GM18907 (cell line): ENCODE measurements around the gene TTF2.
"Not testable (repeated sequence)": the region's sequence is repeated elsewhere in the genome, so short reads cannot be mapped to it uniquely, and the experiment has no call there.

Source experiments
- ATAC-seq: cut with Tn5 transposase; IDR thresholded peaks from one replicate; pipeline ENCODE4 v1.9.1; 2021; ENCODE audit warnings: mild to moderate bottlenecking, moderate library complexity; ENCODE audit not compliant: unreplicated experiment

The TTF2 gene

DNA sequence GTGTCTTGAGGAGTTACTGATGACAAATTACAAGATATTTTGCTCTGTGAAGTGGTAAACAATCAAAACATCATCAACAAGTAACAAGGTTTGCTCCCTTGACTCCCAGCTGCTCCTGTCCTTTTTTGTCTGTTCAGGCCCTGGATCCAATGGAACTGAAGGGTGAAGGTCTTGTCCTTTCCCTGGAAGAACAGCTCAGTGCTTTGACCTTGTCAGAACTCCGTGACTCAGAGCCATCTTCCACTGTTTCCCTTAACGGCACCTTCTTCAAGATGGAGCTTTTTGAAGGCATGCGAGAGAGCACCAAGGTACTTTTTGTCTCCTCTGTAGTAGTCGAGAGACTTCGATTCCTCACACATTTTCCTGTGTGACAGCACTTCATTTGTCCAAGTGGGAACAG is 32.5 kb downstream of the TTF2 start:
- no peak for ATAC-seq

DNA sequence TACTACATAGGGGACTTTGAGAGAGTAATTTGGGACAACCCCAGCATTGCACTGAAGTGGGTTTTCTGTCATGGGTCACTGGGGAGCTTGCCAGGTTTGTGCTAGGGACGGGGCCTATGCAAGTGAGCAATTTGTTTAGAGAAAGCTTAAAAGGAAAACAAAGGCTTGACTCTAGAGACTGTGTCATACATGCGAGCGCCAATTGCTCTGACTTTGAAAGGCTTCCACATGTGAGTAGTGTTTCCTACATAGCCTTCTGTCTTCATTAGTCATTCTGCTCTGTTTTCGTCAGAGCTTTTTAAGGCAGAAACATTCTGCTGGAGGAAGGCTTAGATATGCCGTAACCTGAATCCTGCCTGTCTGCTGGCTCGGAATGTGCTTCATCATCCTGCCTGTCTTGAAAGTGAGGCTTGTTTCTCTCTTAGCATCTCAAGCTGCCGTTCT is 33.0 kb downstream of the TTF2 start:
- no peak for ATAC-seq

DNA sequence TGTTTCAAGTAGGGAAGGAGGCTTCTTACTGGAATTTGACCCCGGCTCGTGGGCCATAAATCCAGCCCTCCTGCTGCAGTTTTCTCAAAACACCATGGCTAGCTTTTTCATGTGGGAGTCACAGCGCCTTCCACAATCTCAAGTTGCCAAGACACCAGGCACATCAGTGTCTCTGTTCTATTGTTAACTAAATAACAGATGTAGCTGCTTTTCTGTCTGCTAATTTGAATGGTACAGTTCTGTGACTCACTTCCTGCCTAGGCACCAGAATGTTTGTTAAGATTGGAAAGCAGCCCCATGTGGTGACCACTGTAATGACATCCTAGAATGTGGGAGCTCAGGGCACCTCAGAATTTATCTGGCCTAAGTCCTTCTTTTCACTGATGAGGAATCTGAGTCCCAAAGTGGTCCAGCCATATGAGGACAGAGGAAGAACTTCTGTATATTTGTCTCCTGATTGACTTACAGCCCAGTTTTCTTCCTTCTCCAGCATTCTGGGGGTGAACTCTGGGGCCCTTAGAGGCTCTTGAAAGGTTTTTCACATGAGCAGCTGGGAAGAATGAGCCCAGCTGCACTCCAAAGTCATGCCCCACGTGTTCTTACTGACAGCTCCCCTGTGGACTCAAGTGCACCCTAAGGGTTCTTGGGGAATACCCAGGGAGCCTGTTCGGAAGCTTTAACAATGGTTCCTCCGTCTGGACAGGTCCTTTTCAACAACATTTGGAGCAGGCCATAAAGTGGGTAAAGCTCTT is 33.9 kb downstream of the TTF2 start:
- ATAC-seq, result peak; percentile 82

DNA sequence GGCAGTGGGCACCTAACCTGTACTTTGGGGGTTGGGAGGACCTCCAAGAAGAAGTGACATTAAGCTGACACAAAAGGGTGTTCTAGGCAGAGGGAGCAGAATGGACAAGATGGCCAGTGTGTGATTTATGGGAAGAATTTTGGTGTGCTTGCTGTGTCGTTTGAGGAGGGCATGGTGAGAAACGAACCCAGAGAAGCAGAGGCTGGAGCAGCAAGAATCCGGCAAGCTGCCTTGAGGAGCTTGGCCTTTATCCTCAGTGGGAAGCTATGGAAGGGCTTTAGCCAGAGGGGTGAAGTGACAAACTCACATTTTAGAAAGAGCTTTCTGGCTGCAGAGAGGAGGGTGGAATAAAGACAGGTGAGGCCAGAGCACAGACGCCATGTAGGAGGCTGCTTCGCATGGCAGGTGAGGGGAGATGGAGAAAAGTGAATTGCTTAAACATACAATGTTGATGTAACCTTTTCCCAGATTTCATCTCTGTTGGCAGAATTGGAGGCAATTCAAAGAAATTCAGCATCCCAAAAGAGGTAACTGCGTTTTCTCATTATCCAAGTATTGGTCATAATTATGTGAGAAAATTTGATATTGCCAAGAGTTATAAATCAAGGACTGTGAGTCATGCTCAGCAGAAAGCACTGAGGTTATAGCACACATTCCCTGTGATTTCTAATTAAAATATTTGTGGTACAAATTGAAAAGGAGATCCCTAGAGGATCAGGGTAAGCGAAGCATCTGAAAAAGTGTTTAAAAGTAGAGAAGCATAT is 34.9 kb downstream of the TTF2 start:
- no peak for ATAC-seq

DNA sequence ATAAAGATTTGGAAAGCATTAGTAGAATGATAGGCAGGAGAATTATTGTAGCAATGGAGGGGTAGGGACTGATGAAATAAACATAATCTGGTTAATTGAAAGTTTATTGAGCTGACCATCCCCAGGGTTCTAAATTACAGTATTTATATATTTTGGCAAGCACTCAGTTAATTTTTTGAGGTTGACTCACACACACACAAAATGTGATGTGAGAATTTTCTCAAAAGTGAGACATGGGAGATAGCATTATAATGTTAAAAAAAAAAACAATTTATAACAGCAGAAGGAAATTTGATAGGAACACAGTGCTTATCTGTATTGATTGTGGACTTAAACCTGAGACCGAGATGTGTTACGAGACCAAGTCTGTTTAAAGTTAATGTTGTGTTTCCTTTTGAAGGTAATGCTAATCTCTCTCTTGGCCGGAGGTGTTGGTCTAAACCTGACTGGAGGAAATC is 36.9 kb downstream of the TTF2 start:
- ATAC-seq, result no peak

DNA sequence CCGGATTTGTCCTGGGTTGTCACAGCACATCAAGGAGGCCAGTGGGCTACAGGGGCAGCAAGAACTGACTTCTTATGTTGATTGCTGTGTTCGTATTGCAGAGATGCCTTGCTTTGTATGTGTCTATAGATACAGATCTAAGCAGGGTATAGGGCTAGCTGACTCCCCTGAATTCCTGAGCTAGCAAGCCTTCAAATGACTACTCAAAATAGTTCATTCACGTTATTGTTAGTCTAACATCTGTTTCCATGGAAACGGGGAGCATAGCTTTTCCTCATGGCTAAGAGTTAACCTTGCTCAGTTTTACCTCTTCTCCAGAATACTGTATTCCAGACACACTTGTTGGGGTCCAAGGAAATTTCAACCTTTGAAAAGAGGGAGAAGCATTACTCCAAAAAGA is 37.3 kb downstream of the TTF2 start:
- ATAC-seq, result no peak

DNA sequence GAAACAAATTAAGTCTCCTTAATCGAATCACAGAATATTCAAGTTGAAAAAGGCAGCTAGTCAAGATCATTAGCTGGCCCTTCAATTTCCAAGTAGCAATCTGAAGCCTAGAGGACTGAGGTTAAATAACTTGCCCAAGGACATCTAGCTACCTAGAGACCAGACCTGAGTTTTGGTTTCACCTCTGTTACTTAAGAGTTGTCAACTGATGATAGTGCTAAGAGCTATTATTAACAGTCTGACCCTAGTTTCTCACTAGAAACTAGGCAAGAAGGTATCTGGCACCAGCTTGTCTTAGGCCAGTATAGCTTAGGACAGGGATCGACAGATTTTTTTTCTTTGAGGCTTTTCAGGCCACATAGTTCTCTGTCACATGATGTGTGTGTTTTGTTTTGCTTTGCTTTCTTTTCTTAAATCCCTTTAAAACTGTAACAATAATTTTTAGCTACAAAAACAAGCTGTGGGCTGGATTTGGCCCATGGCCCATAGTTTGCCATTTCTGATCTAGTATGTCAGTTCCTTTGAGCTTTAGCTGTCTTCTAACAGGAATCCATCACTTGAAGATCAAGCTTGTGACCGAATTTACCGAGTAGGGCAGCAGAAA is 38.3 kb downstream of the TTF2 start:
- ATAC-seq, result no peak

DNA sequence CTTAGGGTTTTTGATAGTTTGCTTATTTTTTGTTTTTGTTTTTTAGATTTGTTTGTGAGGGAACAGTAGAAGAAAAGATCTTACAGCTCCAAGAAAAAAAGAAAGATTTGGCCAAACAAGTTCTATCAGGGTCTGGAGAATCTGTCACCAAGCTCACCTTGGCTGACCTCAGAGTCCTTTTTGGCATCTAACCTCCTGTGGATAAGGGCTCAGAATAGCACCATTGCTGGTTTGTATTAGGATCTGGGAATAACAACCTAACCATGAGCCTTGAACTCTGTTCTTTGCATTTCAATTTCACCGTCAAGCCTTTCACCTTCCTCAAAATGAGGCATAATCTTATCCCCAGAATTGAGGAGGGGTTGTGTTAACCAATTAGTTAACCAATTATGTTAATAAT is 41.2 kb downstream of the TTF2 start:
- no peak for ATAC-seq

DNA sequence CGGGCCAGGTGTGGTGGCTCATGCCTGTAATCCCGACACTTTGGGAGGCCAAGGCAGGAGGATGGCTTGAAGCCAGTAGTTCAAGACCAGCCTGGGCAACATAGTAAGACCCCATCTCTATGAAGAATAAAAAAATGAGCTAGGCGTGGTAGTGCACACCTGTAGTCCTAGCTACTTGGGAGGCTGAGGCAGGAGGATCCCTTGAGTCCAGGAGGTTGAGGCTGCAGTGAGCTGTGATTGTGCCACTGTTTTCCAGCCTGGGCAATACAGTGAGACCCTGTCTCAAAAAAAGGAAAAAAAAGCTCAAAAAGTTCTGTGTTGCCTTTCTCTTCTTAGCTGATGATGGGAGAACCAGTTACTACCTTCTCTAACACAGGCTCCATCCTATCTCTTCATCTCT is 41.7 kb downstream of the TTF2 start:
- ATAC-seq, result not testable (repeated sequence)

DNA sequence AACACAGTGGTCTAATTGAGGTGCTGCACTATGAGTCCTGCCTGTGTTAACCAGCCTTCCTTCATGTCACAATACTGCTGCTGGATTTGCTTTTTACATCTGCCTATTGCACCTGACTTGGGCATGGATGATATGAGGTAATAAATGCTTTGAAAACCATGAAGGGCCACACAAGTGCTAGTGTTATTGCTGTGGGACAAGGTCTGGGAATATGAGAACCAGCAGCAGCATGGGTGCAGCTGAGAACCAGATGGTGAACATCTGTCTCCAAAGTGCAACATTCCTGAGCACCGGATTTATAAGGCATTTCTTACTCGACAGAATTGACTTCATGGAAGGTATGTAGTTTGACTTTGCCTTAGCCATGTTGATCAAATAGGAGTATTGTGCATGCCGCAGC is 44.9 kb downstream of the TTF2 start:
- ATAC-seq, result no peak

DNA sequence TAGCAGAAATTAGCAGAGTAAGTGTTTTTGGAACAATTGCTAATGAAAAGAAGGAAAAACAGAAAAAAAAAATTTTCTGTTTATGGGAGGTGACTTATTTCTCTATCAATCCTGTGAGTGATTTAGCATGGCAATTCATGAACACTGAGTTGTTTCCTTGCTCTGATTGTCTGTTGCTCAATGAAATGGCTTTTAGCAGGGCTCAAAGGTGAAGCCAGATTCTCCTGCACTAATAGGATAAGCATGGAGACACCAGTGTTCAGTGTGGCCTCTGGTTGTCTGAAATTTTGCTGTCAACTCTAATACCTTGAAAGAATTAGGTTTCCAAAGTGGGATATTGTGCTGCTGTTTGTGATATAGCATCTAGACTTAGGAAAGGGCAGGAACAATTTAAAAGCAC is 45.6 kb downstream of the TTF2 start:
- ATAC-seq, result no peak

DNA sequence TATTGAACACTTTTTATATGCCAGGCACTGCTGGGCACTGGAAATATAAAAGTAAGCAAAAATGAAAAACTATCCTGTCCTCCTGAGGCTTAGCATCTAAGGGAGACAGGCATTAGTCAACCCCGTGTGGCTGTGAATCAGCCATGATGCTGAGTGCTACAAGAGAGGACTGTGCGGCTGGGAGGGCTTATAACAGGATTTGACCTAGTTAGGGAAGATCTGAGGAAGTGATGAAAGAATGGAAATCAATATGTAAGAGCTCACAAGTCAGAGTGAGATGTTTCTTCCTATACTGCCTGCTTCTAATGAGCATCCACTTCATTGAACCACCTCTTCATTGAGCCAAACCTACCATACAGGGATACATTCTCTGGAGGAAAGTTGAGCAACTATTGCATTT is 46.4 kb downstream of the TTF2 start:
- no peak for ATAC-seq

DNA sequence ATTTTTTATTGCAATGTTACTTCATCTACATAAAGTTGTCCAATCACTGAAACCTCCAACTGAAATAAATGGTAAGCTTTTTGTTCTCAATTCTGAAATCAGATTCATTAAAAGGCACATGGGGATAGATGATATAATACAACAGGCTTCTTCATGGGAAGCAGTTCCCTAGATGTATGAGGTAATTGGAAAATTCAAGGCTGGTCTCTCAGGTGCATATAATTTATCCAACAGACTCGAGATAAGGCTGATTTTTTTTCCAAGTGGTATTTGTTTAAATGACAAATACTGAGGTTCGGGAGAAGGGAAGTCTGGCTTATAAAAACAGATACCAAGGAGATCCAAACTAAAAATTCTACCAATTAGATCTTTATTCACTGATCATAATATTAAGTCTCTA is 47.2 kb downstream of the TTF2 start:
- ATAC-seq, result no peak

DNA sequence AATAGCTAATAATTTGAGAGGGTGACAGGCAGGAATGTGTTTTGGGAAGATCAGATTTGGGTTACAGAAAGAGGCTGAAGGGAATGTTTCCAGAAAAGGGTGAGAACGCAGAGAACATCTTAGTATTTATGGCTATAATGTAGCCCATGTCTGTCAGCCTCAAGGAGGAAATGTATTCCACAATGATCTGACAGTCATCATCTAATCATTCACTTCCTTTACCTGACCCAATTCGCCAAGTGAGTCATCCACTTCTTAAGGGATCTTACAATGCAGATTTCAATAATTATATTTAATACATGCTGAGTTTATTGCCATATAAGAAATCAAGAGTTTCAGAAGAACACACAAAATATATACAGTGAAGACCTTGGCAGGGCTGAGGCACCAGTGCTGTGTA is 50.6 kb downstream of the TTF2 start:
- ATAC-seq, result no peak

DNA sequence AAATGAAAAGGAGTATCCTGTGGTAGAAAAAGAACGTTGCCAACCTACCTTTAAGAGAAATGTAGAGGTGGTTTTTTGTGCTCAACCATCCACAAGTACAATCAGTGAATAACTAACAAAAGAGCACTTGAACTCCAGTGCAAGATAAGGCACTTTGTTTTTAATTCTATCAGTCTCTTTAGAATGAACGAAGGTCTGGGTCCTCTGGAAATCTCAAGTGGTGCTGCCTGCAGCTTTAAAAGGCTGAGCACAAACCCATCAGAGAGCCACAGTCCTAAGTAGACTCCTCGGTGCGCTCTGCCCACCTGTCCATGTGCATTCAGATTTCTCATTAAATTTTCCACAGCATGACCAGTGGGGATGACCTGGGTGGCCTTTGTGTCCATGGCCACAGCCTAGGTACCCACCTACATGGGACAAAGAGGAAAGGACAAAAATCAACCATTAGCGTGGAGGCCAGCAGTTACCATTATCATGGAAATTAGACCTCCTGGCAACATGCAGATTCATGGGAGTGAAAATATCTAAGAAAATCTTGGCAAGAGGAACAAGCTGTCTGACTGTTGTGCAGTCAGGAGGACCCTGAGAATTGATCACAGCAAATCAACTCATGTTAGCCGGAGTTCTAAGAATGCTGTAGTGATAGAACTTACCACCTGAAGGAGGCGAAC is 52.1 kb downstream of the TTF2 start:
- ATAC-seq, result no peak

DNA sequence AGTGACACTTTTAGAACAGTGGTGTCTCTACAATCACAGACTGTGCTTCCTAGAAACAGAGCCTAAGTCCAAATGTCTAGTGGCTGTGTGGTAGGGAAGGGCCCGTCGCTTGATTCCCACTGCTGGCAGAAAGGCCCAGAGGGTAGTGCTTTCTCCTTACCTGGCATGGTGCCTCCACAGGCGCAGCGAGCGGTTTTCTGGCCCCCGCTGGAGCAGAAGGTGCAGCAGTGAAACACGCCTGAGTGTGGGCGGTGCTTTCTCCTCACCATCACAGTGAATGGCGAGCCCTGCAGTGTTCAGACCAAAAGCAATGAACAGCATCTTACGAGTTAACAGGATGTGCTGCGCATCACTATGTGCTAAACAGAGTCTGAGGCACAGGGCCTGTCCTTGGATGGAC is 53.1 kb downstream of the TTF2 start:
- ATAC-seq, result no peak

DNA sequence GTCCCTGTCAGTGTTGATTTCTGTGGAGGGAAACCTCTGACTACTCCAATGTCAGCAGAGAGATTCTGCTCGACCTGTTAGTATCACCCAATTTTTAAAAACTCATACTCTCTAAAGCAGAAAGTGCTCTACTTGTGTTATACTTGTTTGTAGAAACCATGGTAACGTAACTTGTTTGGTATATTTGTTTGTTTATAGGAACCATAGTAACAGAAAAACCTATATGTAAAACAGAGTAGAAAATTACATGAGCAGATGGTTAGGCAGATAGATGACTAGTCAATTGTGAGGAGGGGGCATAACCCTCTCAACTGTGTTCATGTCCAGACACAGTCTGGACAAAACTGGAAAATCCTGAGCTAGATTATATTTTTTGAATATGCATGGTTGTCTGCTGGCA is 54.8 kb downstream of the TTF2 start:
- no peak for ATAC-seq

DNA sequence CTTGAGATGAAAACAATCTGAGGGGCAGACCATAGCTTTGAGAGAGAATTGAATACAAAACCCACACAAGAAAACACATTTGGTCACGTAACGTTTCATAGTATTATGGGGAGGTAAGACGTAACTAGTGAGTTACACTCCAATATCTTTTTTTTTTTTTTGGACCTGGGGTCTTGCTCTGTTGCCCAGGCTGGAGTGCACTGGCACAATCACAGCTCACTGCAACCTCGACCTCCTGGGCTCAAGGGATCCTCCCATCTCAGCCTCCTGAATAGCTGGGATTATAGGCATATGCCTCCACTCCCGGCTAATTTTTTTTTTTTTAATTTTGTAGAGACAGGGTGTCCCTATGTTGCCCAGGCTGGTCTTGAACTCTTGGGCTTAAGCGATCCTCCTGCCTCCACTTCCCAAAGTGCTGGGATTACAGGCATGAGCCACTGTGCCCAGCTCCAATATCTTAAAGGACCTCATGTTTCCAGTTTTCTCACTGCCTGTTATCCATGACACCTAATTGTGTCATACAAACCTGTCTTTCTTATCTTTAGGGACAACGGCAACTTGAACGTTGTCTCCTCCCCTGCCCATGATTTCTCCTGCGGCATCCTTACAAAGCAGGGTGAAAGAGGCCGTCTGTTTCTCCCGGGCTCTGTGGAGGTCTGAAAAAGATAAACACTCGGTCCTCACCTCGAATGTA is 56.1 kb downstream of the TTF2 start:
- no peak for ATAC-seq

DNA sequence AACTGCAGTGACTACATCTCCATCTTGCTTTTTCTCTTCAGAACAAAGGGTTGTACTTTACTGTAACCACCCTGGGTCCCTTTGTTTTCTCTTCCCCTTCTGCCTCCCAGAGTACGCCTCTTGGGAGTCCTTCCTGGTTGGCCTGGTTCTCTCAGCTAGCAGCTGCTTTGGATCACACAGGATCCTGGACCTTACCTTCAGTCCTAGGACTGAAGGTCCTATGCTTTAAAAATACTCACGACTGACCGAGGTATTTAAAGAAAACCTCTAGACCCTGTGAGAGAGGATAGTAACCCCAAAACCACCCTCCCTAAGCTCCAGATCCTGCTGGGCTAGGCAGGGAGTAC is 56.6 kb downstream of the TTF2 start:
- ATAC-seq, result no peak

DNA sequence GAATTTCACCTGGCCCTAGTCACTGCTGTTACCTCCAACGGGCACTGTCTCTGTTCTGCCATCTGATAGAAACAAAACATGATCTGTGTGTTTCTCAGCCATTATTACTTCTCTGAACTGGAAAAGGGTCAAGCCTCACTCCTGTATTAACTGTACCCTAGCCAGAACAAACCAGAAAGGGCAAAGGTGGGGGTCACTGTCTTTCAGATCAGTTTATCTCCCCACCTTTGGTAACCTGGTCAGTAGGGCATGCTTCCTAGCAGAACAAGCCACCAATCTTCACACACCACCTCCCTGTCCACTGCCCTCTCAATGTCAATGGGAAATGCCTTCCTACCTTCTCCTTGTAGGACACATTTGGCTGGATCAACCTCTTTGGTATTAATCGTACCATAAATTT is 57.6 kb downstream of the TTF2 start:
- ATAC-seq, result no peak

DNA sequence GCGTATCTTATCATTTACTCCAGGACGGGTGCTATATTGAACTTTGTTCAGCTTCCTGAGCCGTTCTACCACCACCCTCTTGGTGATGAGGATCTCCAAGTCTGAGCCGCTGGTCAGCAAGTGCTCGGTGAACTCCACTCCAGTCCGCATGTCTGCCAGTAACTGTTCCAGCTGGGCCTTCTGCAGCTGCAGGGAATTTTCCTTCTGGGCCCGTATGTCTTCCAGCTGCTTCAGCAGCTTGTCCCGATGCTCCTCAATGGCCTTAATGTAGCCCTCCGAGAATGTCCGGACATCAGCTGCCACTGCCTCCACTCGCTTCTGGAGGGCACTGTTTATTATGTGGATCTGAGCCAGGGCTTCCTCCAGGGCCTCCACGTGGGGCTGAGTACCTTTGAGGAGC is 58.0 kb downstream of the TTF2 start:
- no peak for ATAC-seq
